Loucy (cell line): ENCODE results near the gene EXD3.

Experiments
- EZH2phosphoT487 ChIP-seq: fragments of 200-600 bp; IDR thresholded peaks from 2 replicates; pipeline ENCODE4 v1.6.1; 2018; ENCODE audit warnings: antibody characterized with exemption, mild to moderate bottlenecking, moderate library complexity, borderline replicate concordance
- TF ChIP-seq, protein P1 (sequence below): fragments of 200-600 bp; sonication (generic); conservative IDR thresholded peaks from 2 replicates; pipeline ENCODE4 v1.5.1; 2014; ENCODE audit warnings: mild to moderate bottlenecking, antibody characterized with exemption, low read length

DNA sequence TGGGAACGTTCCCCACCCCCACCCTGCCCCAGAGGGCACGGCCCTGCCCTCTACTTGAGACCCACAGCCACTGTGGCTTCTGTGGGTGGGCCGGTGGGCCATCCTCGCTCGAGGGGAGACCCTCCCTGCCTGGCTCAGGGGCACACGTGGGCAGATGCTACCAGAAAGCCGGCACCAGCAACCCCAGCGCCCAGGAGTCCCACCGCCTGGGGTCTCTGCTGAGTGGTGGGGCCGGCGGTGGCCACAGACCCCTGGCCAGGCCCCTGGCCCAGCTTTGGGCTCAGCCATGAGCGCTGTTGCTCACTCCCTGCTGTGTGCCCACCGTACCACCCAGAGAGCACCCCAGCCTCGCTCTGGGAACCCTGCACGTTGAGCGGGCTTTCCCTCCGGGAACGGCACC, 104.4 kb downstream of the EXD3 start:
- TF ChIP-seq, protein P1, sequence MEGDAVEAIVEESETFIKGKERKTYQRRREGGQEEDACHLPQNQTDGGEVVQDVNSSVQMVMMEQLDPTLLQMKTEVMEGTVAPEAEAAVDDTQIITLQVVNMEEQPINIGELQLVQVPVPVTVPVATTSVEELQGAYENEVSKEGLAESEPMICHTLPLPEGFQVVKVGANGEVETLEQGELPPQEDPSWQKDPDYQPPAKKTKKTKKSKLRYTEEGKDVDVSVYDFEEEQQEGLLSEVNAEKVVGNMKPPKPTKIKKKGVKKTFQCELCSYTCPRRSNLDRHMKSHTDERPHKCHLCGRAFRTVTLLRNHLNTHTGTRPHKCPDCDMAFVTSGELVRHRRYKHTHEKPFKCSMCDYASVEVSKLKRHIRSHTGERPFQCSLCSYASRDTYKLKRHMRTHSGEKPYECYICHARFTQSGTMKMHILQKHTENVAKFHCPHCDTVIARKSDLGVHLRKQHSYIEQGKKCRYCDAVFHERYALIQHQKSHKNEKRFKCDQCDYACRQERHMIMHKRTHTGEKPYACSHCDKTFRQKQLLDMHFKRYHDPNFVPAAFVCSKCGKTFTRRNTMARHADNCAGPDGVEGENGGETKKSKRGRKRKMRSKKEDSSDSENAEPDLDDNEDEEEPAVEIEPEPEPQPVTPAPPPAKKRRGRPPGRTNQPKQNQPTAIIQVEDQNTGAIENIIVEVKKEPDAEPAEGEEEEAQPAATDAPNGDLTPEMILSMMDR, result no peak
- no peak for TF ChIP-seq EZH2phosphoT487
